Ishikawa (cell line): Measurements from ENCODE around the gene RASGRP1.

Source experiments
- CEBPB ChIP-seq: IDR thresholded peaks from 2 replicates; pipeline ENCODE4 v1.6.1; 2012
- CREB1 ChIP-seq: IDR thresholded peaks from 2 replicates; pipeline ENCODE4 v1.6.1; 2012; ENCODE audit warnings: low read depth
- EGR1 ChIP-seq: IDR thresholded peaks from 2 replicates; pipeline ENCODE4 v1.6.1; 2012
- EP300 ChIP-seq: IDR thresholded peaks from 2 replicates; pipeline ENCODE4 v1.6.1; 2012; ENCODE audit warnings: borderline replicate concordance
- FOXM1 ChIP-seq: IDR thresholded peaks from 2 replicates; pipeline ENCODE4 v1.6.1; 2012; ENCODE audit warnings: low read depth, borderline replicate concordance
- MAX ChIP-seq: IDR thresholded peaks from 2 replicates; pipeline ENCODE4 v1.6.1; 2012
- NFIC ChIP-seq: IDR thresholded peaks from 2 replicates; pipeline ENCODE4 v1.6.1; 2012
- RAD21 ChIP-seq: IDR thresholded peaks from 2 replicates; pipeline ENCODE4 v1.6.1; 2012; ENCODE audit warnings: low read depth
- TAF1 ChIP-seq: IDR thresholded peaks from 2 replicates; pipeline ENCODE4 v1.6.1; 2012; ENCODE audit warnings: low read depth, mild to moderate bottlenecking
- TCF12 ChIP-seq: IDR thresholded peaks from 2 replicates; pipeline ENCODE4 v1.6.1; 2012; ENCODE audit warnings: low read depth
- TEAD4 ChIP-seq: IDR thresholded peaks from 2 replicates; pipeline ENCODE4 v1.6.1; 2012
- YY1 ChIP-seq: IDR thresholded peaks from 2 replicates; pipeline ENCODE4 v1.6.1; 2012; ENCODE audit warnings: low read depth
- ZBTB7A ChIP-seq: IDR thresholded peaks from 2 replicates; pipeline ENCODE4 v1.6.1; 2012; ENCODE audit warnings: low read depth
- TF ChIP-seq, protein P1 (sequence below): IDR thresholded peaks from 2 replicates; pipeline ENCODE4 v1.6.1; 2012
- TF ChIP-seq, protein P2 (sequence below): IDR thresholded peaks from 2 replicates; pipeline ENCODE4 v1.6.1; 2012; ENCODE audit warnings: low read depth, mild to moderate bottlenecking

Gene RASGRP1

DNA sequence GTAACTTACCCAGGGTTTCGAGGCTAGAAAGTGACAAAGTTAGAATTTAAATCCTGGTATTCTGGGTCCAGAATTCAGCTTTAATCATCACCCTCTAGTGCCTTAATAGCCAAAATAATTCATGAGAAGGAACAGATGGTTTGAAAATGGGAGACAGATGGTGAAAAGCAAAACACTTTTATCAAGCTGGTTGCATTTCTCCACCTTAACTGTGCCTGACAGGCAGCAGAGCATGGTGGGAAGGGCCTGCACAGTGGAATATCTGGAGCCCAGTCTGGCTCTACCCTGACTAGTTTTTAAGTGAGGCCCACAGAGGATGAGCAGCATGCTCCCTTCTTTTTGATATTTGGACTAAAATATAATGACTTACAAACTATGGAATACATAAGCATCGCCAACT, 35.6 kb upstream of the RASGRP1 start:
- TF ChIP-seq MAX (no peak), EP300 (no peak), CEBPB (no peak), ZBTB7A (no peak), YY1 (no peak), TCF12 (no peak), CREB1 (no peak), NFIC (no peak), RAD21 (no peak)
- TF ChIP-seq, protein P1, sequence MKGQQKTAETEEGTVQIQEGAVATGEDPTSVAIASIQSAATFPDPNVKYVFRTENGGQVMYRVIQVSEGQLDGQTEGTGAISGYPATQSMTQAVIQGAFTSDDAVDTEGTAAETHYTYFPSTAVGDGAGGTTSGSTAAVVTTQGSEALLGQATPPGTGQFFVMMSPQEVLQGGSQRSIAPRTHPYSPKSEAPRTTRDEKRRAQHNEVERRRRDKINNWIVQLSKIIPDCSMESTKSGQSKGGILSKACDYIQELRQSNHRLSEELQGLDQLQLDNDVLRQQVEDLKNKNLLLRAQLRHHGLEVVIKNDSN = no peak

DNA sequence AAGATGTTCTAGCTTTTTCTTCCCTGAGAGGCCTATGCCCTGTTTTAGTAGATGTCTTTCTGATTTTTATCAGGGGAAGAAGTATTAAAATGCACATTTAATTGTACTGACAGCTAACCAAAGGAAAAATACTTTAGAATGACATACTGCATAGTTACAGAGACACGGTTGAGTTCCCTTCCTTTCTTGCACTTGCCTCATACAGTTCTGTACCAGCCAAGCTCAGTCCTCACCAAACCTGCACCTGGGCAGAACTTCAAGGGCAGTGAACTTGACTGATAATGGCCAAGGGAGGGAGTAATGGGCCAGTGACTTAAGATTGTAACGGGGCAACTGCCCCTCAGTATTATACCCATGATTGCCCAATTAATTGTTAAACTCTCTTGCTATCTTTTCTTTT, 34.1 kb upstream of the RASGRP1 start:
- no peak for TF ChIP-seq CEBPB
- TF ChIP-seq TAF1 = no peak
- no peak for TF ChIP-seq TCF12
- TF ChIP-seq YY1 = no peak
- TF ChIP-seq FOXM1 = no peak
- TF ChIP-seq, protein P2, sequence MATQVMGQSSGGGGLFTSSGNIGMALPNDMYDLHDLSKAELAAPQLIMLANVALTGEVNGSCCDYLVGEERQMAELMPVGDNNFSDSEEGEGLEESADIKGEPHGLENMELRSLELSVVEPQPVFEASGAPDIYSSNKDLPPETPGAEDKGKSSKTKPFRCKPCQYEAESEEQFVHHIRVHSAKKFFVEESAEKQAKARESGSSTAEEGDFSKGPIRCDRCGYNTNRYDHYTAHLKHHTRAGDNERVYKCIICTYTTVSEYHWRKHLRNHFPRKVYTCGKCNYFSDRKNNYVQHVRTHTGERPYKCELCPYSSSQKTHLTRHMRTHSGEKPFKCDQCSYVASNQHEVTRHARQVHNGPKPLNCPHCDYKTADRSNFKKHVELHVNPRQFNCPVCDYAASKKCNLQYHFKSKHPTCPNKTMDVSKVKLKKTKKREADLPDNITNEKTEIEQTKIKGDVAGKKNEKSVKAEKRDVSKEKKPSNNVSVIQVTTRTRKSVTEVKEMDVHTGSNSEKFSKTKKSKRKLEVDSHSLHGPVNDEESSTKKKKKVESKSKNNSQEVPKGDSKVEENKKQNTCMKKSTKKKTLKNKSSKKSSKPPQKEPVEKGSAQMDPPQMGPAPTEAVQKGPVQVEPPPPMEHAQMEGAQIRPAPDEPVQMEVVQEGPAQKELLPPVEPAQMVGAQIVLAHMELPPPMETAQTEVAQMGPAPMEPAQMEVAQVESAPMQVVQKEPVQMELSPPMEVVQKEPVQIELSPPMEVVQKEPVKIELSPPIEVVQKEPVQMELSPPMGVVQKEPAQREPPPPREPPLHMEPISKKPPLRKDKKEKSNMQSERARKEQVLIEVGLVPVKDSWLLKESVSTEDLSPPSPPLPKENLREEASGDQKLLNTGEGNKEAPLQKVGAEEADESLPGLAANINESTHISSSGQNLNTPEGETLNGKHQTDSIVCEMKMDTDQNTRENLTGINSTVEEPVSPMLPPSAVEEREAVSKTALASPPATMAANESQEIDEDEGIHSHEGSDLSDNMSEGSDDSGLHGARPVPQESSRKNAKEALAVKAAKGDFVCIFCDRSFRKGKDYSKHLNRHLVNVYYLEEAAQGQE = no peak
- TF ChIP-seq EP300 = no peak
- TF ChIP-seq NFIC = no peak
- TF ChIP-seq MAX = no peak
- no peak for TF ChIP-seq CREB1

GRCh38 chr15:38597219-38597800, 32.7 kb upstream of the RASGRP1 start:
- TF ChIP-seq CEBPB = no peak
- TF ChIP-seq CREB1 = no peak
- TF ChIP-seq EP300 = no peak
- TF ChIP-seq TEAD4 = no peak
- TF ChIP-seq, protein P2 = no peak
- TF ChIP-seq, protein P1 = no peak
- TF ChIP-seq RAD21 = no peak
- TF ChIP-seq MAX = no peak
- TF ChIP-seq TAF1 = no peak
- TF ChIP-seq FOXM1 = no peak
- TF ChIP-seq EGR1 = no peak
- no peak for TF ChIP-seq YY1

DNA sequence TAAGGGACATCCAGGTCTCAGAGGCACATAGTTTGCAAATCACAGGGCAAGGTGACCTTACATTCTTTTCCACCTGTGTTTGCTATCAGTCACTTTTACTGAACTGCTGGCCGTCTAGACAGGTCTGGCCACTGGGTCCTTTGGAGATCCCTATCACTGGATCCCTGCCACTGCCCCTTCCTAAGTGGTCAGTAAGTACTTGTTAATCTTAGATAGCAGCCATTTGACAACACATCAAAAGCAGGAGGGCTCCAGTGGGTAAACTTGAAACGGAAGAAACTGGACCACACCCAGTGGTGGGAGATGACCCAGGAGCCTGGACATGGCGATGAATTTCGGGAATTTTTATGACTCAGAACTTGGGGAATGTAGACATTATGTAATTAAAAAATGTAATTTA, 28.9 kb upstream of the RASGRP1 start:
- no peak for TF ChIP-seq YY1
- TF ChIP-seq TAF1 = no peak
- TF ChIP-seq TCF12 = no peak

- no peak for TF ChIP-seq CREB1
- TF ChIP-seq CEBPB = no peak
- no peak for TF ChIP-seq EP300
- no peak for TF ChIP-seq TEAD4
- TF ChIP-seq MAX = no peak
- TF ChIP-seq TAF1 = no peak
- TF ChIP-seq YY1 = no peak
- TF ChIP-seq, protein P1 = no peak
- no peak for TF ChIP-seq EGR1
- no peak for TF ChIP-seq RAD21
- TF ChIP-seq, protein P2 = no peak
- TF ChIP-seq NFIC = no peak
- TF ChIP-seq FOXM1 = no peak
- no peak for TF ChIP-seq TCF12
- TF ChIP-seq ZBTB7A = no peak
These were observed 24.9 kb upstream of the RASGRP1 start for GRCh38 chr15:38589502-38589901.
